ENCODE data around the gene TTYH3. TPM values are rescaled to one million over a fixed set of nuclear protein-coding genes. Genes with fewer than 3 reads are reported as not detected.

Gene TTYH3
- total RNA-seq, 2 donors from 2014 or later: 145 to 152 TPM

DNA sequence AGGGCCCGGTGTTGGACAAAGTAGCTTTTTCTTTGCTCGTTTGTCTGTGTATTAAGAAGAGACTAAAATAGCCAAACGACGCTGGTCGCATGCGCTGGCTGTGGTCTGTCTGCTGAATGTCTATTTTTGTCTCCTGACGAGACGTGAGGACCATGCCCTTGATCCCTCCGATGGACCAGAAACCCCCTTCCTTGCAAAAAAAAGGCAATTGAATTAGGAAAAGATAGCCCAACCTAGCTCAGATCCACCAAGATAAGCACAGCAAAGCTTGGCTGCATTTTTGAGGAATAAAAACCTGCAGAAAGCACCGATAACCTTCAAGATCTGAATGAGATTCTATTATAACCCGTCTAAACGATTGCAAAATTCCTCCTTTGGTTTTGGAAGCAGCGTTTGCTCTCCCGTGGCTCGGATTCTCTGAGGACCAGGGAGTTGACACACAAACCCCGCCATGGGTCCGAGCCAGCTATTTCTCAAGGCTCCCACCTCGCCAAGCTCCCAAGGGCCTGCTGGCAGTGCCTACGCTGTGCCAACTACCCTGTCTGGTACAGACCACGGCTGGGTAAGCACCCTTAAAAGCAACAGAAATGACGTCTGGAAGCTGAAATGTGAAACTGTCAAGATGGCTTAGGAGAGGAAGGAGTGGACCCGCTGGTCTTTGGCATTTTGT, 17.7 kb upstream of the TTYH3 start:
- DNase-seq: no peak
- Mint-ChIP-seq H3K4me1 (peaks cover 39% of the 10 kb centered on the region), H3K4me3 (no peak overlapping the region), H3K27me3 (ENCODE audit: insufficient read depth) (no peaks in the 10 kb centered on the region), H3K36me3 (ENCODE audit: low read depth) (no peaks in the 10 kb centered on the region), H3K9me3 (no peaks in the 10 kb centered on the region), H3K27ac (no peak overlapping the region)
- no peaks in the 10 kb centered on the region for H3K36me3 ChIP-seq (ENCODE audit: control insufficient read depth, insufficient read depth, low read length)
- H3K4me3 ChIP-seq (ENCODE audit: low read length): no peak overlapping the region
- no peak overlapping the region for H3K9ac ChIP-seq (ENCODE audit: extremely low read depth, low read length, poor library complexity, severe bottlenecking)
- no peaks in the 10 kb centered on the region for H3K9me3 ChIP-seq (ENCODE audit: control insufficient read depth, low read length)
- TF ChIP-seq, protein P1, sequence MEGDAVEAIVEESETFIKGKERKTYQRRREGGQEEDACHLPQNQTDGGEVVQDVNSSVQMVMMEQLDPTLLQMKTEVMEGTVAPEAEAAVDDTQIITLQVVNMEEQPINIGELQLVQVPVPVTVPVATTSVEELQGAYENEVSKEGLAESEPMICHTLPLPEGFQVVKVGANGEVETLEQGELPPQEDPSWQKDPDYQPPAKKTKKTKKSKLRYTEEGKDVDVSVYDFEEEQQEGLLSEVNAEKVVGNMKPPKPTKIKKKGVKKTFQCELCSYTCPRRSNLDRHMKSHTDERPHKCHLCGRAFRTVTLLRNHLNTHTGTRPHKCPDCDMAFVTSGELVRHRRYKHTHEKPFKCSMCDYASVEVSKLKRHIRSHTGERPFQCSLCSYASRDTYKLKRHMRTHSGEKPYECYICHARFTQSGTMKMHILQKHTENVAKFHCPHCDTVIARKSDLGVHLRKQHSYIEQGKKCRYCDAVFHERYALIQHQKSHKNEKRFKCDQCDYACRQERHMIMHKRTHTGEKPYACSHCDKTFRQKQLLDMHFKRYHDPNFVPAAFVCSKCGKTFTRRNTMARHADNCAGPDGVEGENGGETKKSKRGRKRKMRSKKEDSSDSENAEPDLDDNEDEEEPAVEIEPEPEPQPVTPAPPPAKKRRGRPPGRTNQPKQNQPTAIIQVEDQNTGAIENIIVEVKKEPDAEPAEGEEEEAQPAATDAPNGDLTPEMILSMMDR (conservative IDR thresholded peaks at IDR 0.05): no peak
- no peaks in the 10 kb centered on the region for H3K27me3 ChIP-seq (ENCODE audit: control insufficient read depth, insufficient read depth, low read length, poor library complexity, severe bottlenecking)
- WGBS, 2 experiments (ENCODE audit: insufficient coverage in 1 of 2, insufficient read length in 1 of 2): 90% methylated on average over 20 to 21 of the region's 22 CpGs
- no peak overlapping the region for H3K27ac ChIP-seq (ENCODE audit: low read depth, low read length)
- H3K4me1 ChIP-seq (ENCODE audit: control insufficient read depth, insufficient read depth, low read length): peaks cover 11% of the 10 kb centered on the region

DNA sequence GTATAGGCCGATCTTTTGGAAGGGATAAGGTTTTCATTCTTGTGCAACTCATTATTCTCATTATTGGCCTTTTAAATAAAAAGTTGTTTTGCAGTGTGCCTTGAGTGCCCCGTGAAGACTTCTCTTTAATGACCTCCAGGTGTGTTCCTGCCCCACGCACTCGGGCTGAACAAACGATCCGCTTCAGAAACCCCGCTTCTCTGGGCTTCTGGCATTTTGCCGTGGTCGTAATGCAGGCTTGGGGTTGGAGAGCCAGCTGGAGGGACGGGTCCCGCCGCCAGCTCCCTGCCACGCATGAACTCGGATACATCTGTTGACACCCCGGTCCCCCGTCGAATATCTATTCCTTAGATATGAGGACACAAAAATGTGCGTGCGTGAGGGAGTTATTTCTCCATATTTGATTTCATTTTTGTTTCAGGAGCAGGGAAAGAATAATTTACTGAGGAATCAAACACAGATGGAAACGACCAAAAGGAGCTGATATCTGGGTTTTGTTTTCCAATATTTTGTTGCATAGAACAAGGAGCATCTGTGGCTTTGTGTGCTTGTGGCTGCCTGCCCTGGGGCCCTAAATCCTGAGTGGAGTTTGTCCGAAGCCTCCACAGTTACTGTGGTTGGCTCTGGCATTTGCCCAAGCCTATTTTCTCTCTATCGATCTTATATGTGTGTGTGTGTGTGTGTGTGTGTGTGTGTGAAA, 17.0 kb upstream of the TTYH3 start:
- Histone ChIP-seq H3K4me3 (ENCODE audit: low read length) (no peak overlapping the region), H3K9ac (ENCODE audit: extremely low read depth, low read length, poor library complexity, severe bottlenecking) (no peak overlapping the region), H3K36me3 (ENCODE audit: control insufficient read depth, insufficient read depth, low read length) (no peaks in the 10 kb centered on the region), H3K27me3 (ENCODE audit: control insufficient read depth, insufficient read depth, low read length, poor library complexity, severe bottlenecking) (no peaks in the 10 kb centered on the region), H3K9me3 (ENCODE audit: control insufficient read depth, low read length) (no peaks in the 10 kb centered on the region), H3K27ac (ENCODE audit: low read depth, low read length) (no peak overlapping the region), H3K4me1 (ENCODE audit: control insufficient read depth, insufficient read depth, low read length) (peaks cover 11% of the 10 kb centered on the region)
- H3K4me1 Mint-ChIP-seq: peaks cover 35% of the 10 kb centered on the region
- no peaks in the 10 kb centered on the region for H3K9me3 Mint-ChIP-seq
- H3K36me3 Mint-ChIP-seq (ENCODE audit: low read depth): no peaks in the 10 kb centered on the region
- no peaks in the 10 kb centered on the region for H3K27me3 Mint-ChIP-seq (ENCODE audit: insufficient read depth)
- no peak overlapping the region for H3K27ac Mint-ChIP-seq
- no peak for DNase-seq
- WGBS, 2 experiments (ENCODE audit: insufficient coverage in 1 of 2, insufficient read length in 1 of 2): 94 to 96% methylated on average over 18 to 22 of the region's 22 CpGs
- H3K4me3 Mint-ChIP-seq: no peak overlapping the region
- TF ChIP-seq, protein P1 (conservative IDR thresholded peaks at IDR 0.05): no peak

DNA sequence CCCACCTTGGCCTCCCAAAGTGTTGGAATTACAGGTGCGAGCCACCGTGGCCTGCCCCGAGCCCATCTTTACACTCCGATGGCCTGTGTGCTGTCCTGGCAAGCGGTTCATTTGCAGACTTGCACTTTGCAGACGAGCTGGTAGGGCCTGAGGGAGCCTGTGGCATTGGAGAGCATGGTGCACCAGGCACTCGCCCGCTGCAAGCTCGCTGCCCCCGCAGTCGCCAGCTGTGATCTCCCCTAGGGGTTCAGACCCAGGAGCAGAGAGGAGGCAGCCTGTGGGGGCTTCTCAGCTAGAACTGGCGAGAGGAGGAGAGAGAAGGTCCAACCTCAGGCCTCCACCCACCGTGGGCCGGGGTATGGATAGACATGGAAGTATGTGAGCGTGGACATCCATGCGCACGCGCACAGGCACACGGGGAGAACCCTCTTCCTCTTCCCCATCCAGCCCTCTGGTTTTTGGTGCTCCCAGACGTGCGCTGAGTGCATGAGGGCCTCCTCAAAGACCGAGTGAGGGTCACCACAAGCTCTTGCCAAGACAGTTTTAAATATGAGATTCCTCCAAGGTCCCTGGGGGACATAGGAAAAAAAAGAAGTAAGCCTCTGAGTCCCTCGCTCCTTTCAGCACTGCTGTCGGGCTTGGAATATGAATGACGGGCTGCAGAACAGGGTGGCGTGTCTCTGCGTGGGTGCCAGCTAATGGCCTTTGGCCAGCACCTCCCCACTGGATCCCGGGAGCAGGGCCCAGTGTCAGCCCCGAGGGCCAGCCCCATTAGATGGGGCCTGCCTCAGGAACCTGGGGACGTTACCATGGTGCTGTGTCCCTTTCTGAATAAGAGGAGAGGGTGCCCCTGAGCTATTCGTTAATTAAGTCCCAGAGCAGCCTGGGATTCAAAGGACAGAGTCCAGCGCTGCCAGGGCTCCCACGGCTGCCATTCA, 15.1 kb upstream of the TTYH3 start:
- peak overlapping the region; percentile 95 for H3K27ac ChIP-seq (ENCODE audit: low read depth, low read length)
- TF ChIP-seq, protein P1 (conservative IDR thresholded peaks at IDR 0.05): no peak
- peaks cover 31% of the 10 kb centered on the region for H3K4me1 Mint-ChIP-seq
- H3K9me3 ChIP-seq (ENCODE audit: control insufficient read depth, low read length): no peaks in the 10 kb centered on the region
- no peak overlapping the region for H3K9ac ChIP-seq (ENCODE audit: extremely low read depth, low read length, poor library complexity, severe bottlenecking)
- no peak for DNase-seq
- H3K4me3 Mint-ChIP-seq: no peak overlapping the region
- H3K27me3 Mint-ChIP-seq (ENCODE audit: insufficient read depth): no peaks in the 10 kb centered on the region
- H3K27me3 ChIP-seq (ENCODE audit: control insufficient read depth, insufficient read depth, low read length, poor library complexity, severe bottlenecking): no peaks in the 10 kb centered on the region
- H3K36me3 ChIP-seq (ENCODE audit: control insufficient read depth, insufficient read depth, low read length): no peaks in the 10 kb centered on the region
- H3K4me1 ChIP-seq (ENCODE audit: control insufficient read depth, insufficient read depth, low read length): peaks cover 3% of the 10 kb centered on the region
- H3K27ac Mint-ChIP-seq: no peak overlapping the region
- WGBS, 2 experiments (ENCODE audit: insufficient coverage in 1 of 2, insufficient read length in 1 of 2): 90 to 91% methylated on average over 22 to 33 of the region's 33 CpGs
- H3K4me3 ChIP-seq (ENCODE audit: low read length): no peak overlapping the region
- H3K36me3 Mint-ChIP-seq (ENCODE audit: low read depth): no peaks in the 10 kb centered on the region
- H3K9me3 Mint-ChIP-seq: no peaks in the 10 kb centered on the region

Measured in endodermal cell (in vitro differentiated cells).